ENCODE measurements around the gene MRPL28. TPM values are rescaled to one million over a fixed set of nuclear protein-coding genes. Genes with fewer than 3 reads are reported as not detected.

MRPL28 gene
- total RNA-seq, 4 donors from 2014 or later, result 55.1 to 70.8 (median 61.6) TPM

- H3K4me3 ChIP-seq (ENCODE audit: low read depth, poor library complexity, severe bottlenecking), result no peak overlapping the region
- 85 to 86% methylated on average over 21 to 24 of the region's 24 CpGs for WGBS, 2 donors
- DNase-seq (ENCODE audit: low spot score in 2 of 2), result no peak
- intact Hi-C loops (cut with DNase I; ENCODE audit: low total_unique reads), result no loop called here
- no peak for TF ChIP-seq CTCF (IDR thresholded peaks at IDR 0.05)
- no peak for TF ChIP-seq POLR2A (IDR thresholded peaks at IDR 0.05)
Observed at GRCh38 chr16:398561-399339, 28.4 kb upstream of the MRPL28 start.

- intact Hi-C loops (cut with DNase I; ENCODE audit: low total_unique reads), result no loop called here
- peak in 1 of 2 donors; percentile 94 for DNase-seq (ENCODE audit: low spot score in 2 of 2)
- 28 to 56% methylated on average over 14 to 29 of the region's 29 CpGs for WGBS, 2 donors
- TF ChIP-seq CTCF (IDR thresholded peaks at IDR 0.05) (peak in 1 of 3 donors; percentile 18), POLR2A (IDR thresholded peaks at IDR 0.05) (no peak)
- no peak overlapping the region for H3K4me3 ChIP-seq (ENCODE audit: low read depth, poor library complexity, severe bottlenecking)
Observed at GRCh38 chr16:397736-398332, 27.5 kb upstream of the MRPL28 start.

GRCh38 chr16:397135-397661 lies 26.9 kb upstream of the MRPL28 start, which contains the start of gene NME4:
TSS of gene NME4 (plus strand) at chr16:397199. CDS start at chr16:397223, 24 bp downstream.
- H3K4me3 ChIP-seq (ENCODE audit: low read depth, poor library complexity, severe bottlenecking), result peak within 1 kb of the TSS; percentile 44
- DNase-seq (ENCODE audit: low spot score in 2 of 2), result no peak
- 0% methylated on average over 45 of the region's 75 CpGs; no CpG with 5 or more reads in 1 of the 2 donors for WGBS, 2 donors
- TF ChIP-seq CTCF (IDR thresholded peaks at IDR 0.05), result no peak
- TF ChIP-seq POLR2A (IDR thresholded peaks at IDR 0.05), result no peak
- intact Hi-C loops (cut with DNase I; ENCODE audit: low total_unique reads), result no loop called here

GRCh38 chr16:396605-397004 lies 26.3 kb upstream of the MRPL28 start:
- intact Hi-C loops (cut with DNase I; ENCODE audit: low total_unique reads), result no loop called here
- 5 to 9% methylated on average over 22 of the region's 22 CpGs for WGBS, 2 donors
- no peak for DNase-seq (ENCODE audit: low spot score in 2 of 2)
- no peak overlapping the region for H3K4me3 ChIP-seq (ENCODE audit: low read depth, poor library complexity, severe bottlenecking)
- TF ChIP-seq CTCF (IDR thresholded peaks at IDR 0.05) (no peak), POLR2A (IDR thresholded peaks at IDR 0.05) (no peak)

GRCh38 chr16:396199-396598 lies 25.9 kb upstream of the MRPL28 start:
- H3K4me3 ChIP-seq (ENCODE audit: low read depth, poor library complexity, severe bottlenecking), result no peak overlapping the region
- TF ChIP-seq CTCF (IDR thresholded peaks at IDR 0.05) (no peak), POLR2A (IDR thresholded peaks at IDR 0.05) (no peak)
- 29 to 30% methylated on average over 3 of the region's 3 CpGs for WGBS, 2 donors
- DNase-seq (ENCODE audit: low spot score in 2 of 2), result no peak
- intact Hi-C loops (cut with DNase I; ENCODE audit: low total_unique reads), result no loop called here
